ENCODE results near the gene RNF157.

DNA sequence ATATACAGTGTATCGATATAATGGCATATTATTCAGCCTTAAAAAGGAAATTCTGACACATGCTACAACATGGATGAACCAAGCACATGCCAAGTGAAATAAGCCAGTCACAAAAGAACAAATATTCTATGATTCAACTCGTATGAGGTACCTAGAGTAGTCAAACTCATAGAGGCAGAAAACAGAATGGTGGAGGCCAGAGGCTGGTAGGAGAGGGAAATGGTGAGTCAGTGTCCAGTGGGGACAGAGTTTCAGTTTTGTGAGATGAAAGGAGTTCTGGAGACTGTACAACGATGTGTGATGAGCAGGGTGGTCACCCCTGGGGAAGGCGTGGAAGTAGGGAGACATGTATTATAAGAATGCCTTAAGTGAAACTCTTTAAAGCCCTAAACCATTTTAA lies 39.9 kb downstream of the RNF157 start:
- TF ChIP-seq, protein P1, sequence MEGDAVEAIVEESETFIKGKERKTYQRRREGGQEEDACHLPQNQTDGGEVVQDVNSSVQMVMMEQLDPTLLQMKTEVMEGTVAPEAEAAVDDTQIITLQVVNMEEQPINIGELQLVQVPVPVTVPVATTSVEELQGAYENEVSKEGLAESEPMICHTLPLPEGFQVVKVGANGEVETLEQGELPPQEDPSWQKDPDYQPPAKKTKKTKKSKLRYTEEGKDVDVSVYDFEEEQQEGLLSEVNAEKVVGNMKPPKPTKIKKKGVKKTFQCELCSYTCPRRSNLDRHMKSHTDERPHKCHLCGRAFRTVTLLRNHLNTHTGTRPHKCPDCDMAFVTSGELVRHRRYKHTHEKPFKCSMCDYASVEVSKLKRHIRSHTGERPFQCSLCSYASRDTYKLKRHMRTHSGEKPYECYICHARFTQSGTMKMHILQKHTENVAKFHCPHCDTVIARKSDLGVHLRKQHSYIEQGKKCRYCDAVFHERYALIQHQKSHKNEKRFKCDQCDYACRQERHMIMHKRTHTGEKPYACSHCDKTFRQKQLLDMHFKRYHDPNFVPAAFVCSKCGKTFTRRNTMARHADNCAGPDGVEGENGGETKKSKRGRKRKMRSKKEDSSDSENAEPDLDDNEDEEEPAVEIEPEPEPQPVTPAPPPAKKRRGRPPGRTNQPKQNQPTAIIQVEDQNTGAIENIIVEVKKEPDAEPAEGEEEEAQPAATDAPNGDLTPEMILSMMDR (IDR thresholded peaks at IDR 0.05; ENCODE audit: poor library complexity): no peak
- no peak for TF ChIP-seq EZH2phosphoT487 (IDR thresholded peaks at IDR 0.05; ENCODE audit: low read depth, severe bottlenecking, unreplicated experiment)
- no peak for TF ChIP-seq EZH2 (IDR thresholded peaks at IDR 0.05; ENCODE audit: borderline replicate concordance)

All from hepatocyte (in vitro differentiated cells).